Colonic mucosa (tissue), 4 donors: ENCODE data around the gene MRTFA. TPM values are rescaled to one million over a fixed set of nuclear protein-coding genes. Genes with fewer than 3 reads are reported as not detected.

ENCODE experiments used
- DNase-seq: peaks from one replicate; pipeline ENCODE4 v3.0.0-alpha.2; 2020
- H3K27ac ChIP-seq: fragments of 200-600 bp; one replicate; pipeline ENCODE4 v1.8.0; 2021
- H3K27me3 ChIP-seq: fragments of 200-600 bp; one replicate; pipeline ENCODE4 v1.8.0; 2021
- H3K36me3 ChIP-seq: fragments of 200-600 bp; one replicate; pipeline ENCODE4 v1.8.0; 2021
- H3K4me1 ChIP-seq: fragments of 200-600 bp; one replicate; pipeline ENCODE4 v1.8.0; 2021; ENCODE audit warnings: mild to moderate bottlenecking
- H3K4me3 ChIP-seq: fragments of 200-600 bp; one replicate; pipeline ENCODE4 v1.8.0; 2021
- H3K9ac ChIP-seq, 2 donors: one replicate each; pipeline ENCODE4 v1.7.0; 2013; ENCODE audit warnings: control low read depth in 2 of 2, low read depth in 2 of 2, low read length in 2 of 2
- H3K9me3 ChIP-seq: fragments of 200-600 bp; one replicate; pipeline ENCODE4 v1.8.0; 2021
- CTCF ChIP-seq: fragments of 200-600 bp; IDR thresholded peaks from one replicate; pipeline ENCODE4 v1.8.0; 2022; ENCODE audit warnings: antibody characterized with exemption, mild to moderate bottlenecking
- intact Hi-C: fragments of 100-400 bp; cut with DNase I; formaldehyde crosslinking; loops from one replicate; pipeline ENCODE4 v1.14.1; 2022
- total RNA-seq, 2 donors: library from RNA; stranded (reverse); fragmentation: NEBNext Ultra II Directional in 1 of 2; extraction: Animal tissue kit (Norgen Biotek cat#: 25700) in 1 of 2; gene quantifications; one replicate each; pipeline ENCODE4 v1.2.1, GENCODE V29; 2021
- donor health status: healthy.
- donor health status: DM: no; HTN: no; CAD: no.
- donor health status: DM: no; HTN: no; CAD: no.

MRTFA gene
- total RNA-seq, 2 donors from 2014 or later = 31.9 to 35.6 TPM

- no peaks in the 10 kb centered on the region for H3K4me1 ChIP-seq
- intact Hi-C loops = no loop called here
- no peak overlapping the region for H3K4me3 ChIP-seq
- H3K27me3 ChIP-seq = no peaks in the 10 kb centered on the region
- H3K27ac ChIP-seq = no peak overlapping the region
- H3K9ac ChIP-seq = no peak overlapping the region
- TF ChIP-seq CTCF = no peak
- no peaks in the 10 kb centered on the region for H3K9me3 ChIP-seq
- H3K36me3 ChIP-seq = no peaks in the 10 kb centered on the region
- DNase-seq = no peak
Observed at GRCh38 chr22:40613067-40613466, 23.5 kb downstream of the MRTFA start.

GRCh38 chr22:40612291-40612751 is 24.2 kb downstream of the MRTFA start:
- no peaks in the 10 kb centered on the region for H3K9me3 ChIP-seq
- H3K27me3 ChIP-seq = no peaks in the 10 kb centered on the region
- intact Hi-C loops = no loop called here
- H3K4me3 ChIP-seq = no peak overlapping the region
- H3K9ac ChIP-seq = no peak overlapping the region
- DNase-seq = no peak
- H3K27ac ChIP-seq = no peak overlapping the region
- no peaks in the 10 kb centered on the region for H3K4me1 ChIP-seq
- no peaks in the 10 kb centered on the region for H3K36me3 ChIP-seq
- TF ChIP-seq CTCF = no peak

- no peaks in the 10 kb centered on the region for H3K27me3 ChIP-seq
- no peak overlapping the region for H3K4me3 ChIP-seq
- DNase-seq = no peak
- H3K4me1 ChIP-seq = peaks cover 2% of the 10 kb centered on the region
- no peak overlapping the region for H3K9ac ChIP-seq
- TF ChIP-seq CTCF = no peak
- H3K36me3 ChIP-seq = no peaks in the 10 kb centered on the region
- H3K27ac ChIP-seq = no peak overlapping the region
- intact Hi-C loops = no loop called here
- no peaks in the 10 kb centered on the region for H3K9me3 ChIP-seq
Observed at GRCh38 chr22:40611606-40612005, 24.9 kb downstream of the MRTFA start.

- no peaks in the 10 kb centered on the region for H3K27me3 ChIP-seq
- H3K9me3 ChIP-seq = no peaks in the 10 kb centered on the region
- no peak overlapping the region for H3K9ac ChIP-seq
- DNase-seq = no peak
- H3K4me3 ChIP-seq = no peak overlapping the region
- H3K27ac ChIP-seq = no peak overlapping the region
- TF ChIP-seq CTCF = no peak
- no peaks in the 10 kb centered on the region for H3K36me3 ChIP-seq
- intact Hi-C loops = no loop called here
- H3K4me1 ChIP-seq = peaks cover 10% of the 10 kb centered on the region
Observed at GRCh38 chr22:40610329-40610850, 26.1 kb downstream of the MRTFA start.

GRCh38 chr22:40609216-40609615 is 27.3 kb downstream of the MRTFA start:
- no peaks in the 10 kb centered on the region for H3K9me3 ChIP-seq
- peaks cover 10% of the 10 kb centered on the region for H3K4me1 ChIP-seq
- intact Hi-C loops = no loop called here
- H3K9ac ChIP-seq = no peak overlapping the region
- no peak for DNase-seq
- H3K27ac ChIP-seq = no peak overlapping the region
- TF ChIP-seq CTCF = no peak
- no peaks in the 10 kb centered on the region for H3K27me3 ChIP-seq
- no peaks in the 10 kb centered on the region for H3K36me3 ChIP-seq
- no peak overlapping the region for H3K4me3 ChIP-seq
